ENCODE measurements around the gene PCSK2.

DNA sequence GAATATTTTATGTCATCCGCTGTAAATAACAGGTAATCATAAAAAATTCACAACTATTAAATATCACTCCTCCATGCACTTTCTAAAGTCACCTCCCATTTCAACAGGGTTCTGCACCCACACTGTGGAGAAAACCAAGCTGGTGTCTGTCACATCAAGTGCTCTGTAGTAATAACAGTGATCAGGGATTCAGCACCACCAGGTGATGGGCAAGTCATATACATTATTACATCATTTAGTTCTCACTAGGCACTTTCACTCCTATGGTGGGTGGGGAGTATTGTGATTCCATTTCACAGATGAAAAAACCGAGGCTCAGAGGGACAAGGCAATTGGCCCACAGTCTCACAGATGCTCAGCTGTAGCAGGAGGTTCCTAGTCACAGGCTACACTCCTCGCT, 295.7 kb downstream of the PCSK2 start:
- TF ChIP-seq, protein P1, sequence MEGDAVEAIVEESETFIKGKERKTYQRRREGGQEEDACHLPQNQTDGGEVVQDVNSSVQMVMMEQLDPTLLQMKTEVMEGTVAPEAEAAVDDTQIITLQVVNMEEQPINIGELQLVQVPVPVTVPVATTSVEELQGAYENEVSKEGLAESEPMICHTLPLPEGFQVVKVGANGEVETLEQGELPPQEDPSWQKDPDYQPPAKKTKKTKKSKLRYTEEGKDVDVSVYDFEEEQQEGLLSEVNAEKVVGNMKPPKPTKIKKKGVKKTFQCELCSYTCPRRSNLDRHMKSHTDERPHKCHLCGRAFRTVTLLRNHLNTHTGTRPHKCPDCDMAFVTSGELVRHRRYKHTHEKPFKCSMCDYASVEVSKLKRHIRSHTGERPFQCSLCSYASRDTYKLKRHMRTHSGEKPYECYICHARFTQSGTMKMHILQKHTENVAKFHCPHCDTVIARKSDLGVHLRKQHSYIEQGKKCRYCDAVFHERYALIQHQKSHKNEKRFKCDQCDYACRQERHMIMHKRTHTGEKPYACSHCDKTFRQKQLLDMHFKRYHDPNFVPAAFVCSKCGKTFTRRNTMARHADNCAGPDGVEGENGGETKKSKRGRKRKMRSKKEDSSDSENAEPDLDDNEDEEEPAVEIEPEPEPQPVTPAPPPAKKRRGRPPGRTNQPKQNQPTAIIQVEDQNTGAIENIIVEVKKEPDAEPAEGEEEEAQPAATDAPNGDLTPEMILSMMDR (IDR thresholded peaks at IDR 0.05; ENCODE audit: extremely low read depth in 1 of 2, insufficient read depth in 1 of 2, low read depth in 1 of 2, low read length in 2 of 2) = no peak
- TF ChIP-seq EZH2 (IDR thresholded peaks at IDR 0.05; ENCODE audit: borderline replicate concordance, low read depth, low read length, severe bottlenecking) = no peak

All from endothelial cell of umbilical vein (primary cell).